ENCODE results near the gene EIF2A.

DNA sequence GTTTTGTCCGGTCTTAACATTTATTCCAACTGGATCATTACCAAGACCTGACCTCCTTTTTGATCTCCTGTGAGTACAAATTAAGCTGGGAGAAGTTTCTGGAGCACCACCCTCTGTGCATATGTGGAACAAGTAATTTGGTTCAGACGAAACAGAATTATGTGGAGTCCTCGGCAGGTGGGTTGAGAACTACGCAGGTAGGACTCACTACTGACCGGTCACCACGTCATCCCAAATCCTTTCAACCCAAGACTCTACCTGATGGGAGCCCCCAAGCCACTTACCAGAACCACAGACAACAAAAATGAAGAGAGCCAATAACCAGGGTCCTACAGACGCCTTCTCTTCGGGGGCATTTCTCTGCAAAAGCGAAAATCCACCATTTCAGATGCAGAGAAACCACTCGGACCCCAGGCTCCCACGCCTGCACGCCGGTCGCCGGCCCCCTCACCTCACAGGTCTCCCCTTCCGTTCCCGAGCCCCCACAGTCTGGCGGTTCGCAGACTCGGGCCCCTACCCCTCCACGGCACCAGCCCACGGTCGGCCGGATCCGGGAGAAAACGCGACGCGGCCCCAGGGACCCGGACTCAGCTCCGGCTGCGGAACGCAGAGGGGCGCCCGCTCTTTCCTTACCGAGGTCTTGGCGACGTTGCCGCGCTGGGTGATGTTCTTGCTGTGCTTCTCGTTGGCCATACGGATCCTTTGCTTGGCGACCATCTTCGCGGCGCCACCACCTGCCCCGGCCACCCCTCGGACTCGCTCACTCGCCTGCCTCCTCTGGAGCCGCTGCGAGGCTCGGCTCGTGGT, 965 bp upstream of the EIF2A start:
- TF ChIP-seq POLR2A (IDR thresholded peaks at IDR 0.05; ENCODE audit: low read length) (no peak), GATA1 (IDR thresholded peaks at IDR 0.05; ENCODE audit: low read depth, low read length) (no peak)
